ENCODE data around the gene KASH5. TPM values are rescaled to one million over a fixed set of nuclear protein-coding genes. Genes with fewer than 3 reads are reported as not detected.

Gene KASH5
- polyA plus RNA-seq, 1 experiment = not detected

GRCh38 chr19:49382639-49383038 lies 5.4 kb upstream of the KASH5 start:
- Histone ChIP-seq H3K4me3 (ENCODE audit: low read depth, low read length) (no peak overlapping the region), H3K27me3 (ENCODE audit: control insufficient read depth, insufficient read depth, low read length) (no peaks in the 10 kb centered on the region), H3K36me3 (ENCODE audit: control insufficient read depth, insufficient read depth, low read length) (no peaks in the 10 kb centered on the region)
- TF ChIP-seq CTCF (IDR thresholded peaks at IDR 0.05; ENCODE audit: insufficient read depth, low read depth, low read length) = no peak
- ChIA-PET CTCF (interaction anchor here (0.9 to 1.8 kb wide), 3 partner anchors 9 to 59 kb away, joined by 3 to 8 read pairs (median 3); no protein-coding TSS in a partner anchor), POLR2A (no interaction called here)
- DNase-seq (ENCODE audit: low read depth) = no peak

- TF ChIP-seq CTCF (IDR thresholded peaks at IDR 0.05; ENCODE audit: insufficient read depth, low read depth, low read length) = no peak
- no peak overlapping the region for H3K4me3 ChIP-seq (ENCODE audit: low read depth, low read length)
- POLR2A ChIA-PET = interaction anchor here (0.7 kb wide), 1 partner anchor 75 kb away, joined by 6 read pairs; no protein-coding TSS in a partner anchor
- CTCF ChIA-PET = interaction anchor here (1.8 kb wide), 1 partner anchor 9 kb away, joined by 8 read pairs; no protein-coding TSS in a partner anchor
- DNase-seq (ENCODE audit: low read depth) = no peak
- no peaks in the 10 kb centered on the region for H3K27me3 ChIP-seq (ENCODE audit: control insufficient read depth, insufficient read depth, low read length)
- no peaks in the 10 kb centered on the region for H3K36me3 ChIP-seq (ENCODE audit: control insufficient read depth, insufficient read depth, low read length)
Observed at GRCh38 chr19:49383599-49383998, 4.5 kb upstream of the KASH5 start.

DNA sequence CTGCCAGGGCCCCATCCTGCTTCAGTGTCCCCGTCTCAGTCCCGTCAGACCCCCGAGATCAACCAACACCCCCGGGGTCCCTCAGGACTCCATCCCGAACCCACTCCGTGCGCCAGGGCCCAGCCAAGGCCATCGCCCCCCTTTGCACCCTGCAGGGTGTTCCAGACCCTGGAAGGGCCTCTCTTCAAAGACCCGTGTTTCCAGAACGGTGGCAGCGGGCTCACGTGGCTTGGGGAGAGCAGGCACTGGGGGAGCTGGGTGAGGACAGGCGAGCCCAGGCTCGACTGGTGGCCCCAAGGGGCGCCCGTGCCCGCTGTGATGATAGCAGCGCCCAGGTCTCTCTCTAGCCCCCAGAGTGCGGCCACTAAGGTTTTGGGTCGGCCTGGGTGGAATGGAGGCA lies 1.4 kb downstream of the KASH5 start:
- no peak for DNase-seq (ENCODE audit: low read depth)
- Histone ChIP-seq H3K27me3 (ENCODE audit: control insufficient read depth, insufficient read depth, low read length) (peaks cover 4% of the 10 kb centered on the region), H3K4me3 (ENCODE audit: low read depth, low read length) (no peak overlapping the region), H3K36me3 (ENCODE audit: control insufficient read depth, insufficient read depth, low read length) (no peaks in the 10 kb centered on the region)
- CTCF ChIA-PET = interaction anchor here (0.6 to 3.7 kb wide), 7 partner anchors 9 to 127 kb away, joined by 3 to 18 read pairs (median 4); no protein-coding TSS in a partner anchor
- POLR2A ChIA-PET = no interaction called here
- no peak for TF ChIP-seq CTCF (IDR thresholded peaks at IDR 0.05; ENCODE audit: insufficient read depth, low read depth, low read length)

DNA sequence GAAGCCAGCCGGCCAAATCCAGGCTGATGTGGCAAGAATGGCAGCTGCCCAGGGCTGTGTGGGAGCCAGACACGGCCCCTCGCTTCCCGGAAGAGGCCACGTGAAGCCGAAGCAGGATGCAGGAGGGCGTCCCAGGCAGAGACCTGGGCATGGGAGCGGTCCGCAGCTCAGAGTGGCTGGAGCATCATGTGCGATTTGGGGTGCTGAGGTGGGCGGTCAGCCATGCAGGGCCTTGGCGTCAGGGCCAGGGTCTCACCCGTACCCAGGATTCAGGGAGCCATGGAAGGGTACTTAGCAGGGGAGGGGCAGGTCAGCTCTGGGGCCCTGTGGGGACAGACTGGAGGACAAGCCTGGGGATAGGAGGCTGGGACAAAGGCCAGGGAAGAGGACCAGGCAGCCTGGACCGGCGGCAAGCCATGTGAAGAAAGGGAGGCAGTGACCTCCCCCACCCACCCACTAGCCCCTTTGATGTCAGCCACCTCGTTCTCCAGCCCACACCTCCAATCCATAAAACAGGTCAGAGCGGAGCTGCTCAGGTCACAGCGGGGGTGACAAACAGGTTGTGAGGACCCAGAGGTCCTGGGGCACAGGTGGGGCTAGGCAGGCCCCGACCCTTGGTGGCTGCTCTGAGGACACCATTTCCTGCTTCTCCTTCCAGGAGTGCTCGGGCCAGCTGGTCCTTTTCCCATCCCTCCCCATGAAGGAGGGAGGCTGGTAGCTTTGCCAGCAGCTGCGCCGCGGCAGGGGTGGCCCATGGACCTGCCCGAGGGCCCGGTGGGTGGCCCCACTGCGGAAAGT lies 2.3 kb downstream of the KASH5 start:
- POLR2A ChIA-PET = no interaction called here
- Histone ChIP-seq H3K27me3 (ENCODE audit: control insufficient read depth, insufficient read depth, low read length) (peaks cover 6% of the 10 kb centered on the region), H3K36me3 (ENCODE audit: control insufficient read depth, insufficient read depth, low read length) (no peaks in the 10 kb centered on the region), H3K4me3 (ENCODE audit: low read depth, low read length) (no peak overlapping the region)
- CTCF ChIA-PET = interaction anchor here (0.6 to 3.7 kb wide), 15 partner anchors 8 to 128 kb away, joined by 3 to 18 read pairs (median 4); partner anchors contain the start of gene SLC17A7
- TF ChIP-seq CTCF (IDR thresholded peaks at IDR 0.05; ENCODE audit: insufficient read depth, low read depth, low read length) = no peak
- no peak for DNase-seq (ENCODE audit: low read depth)

DNA sequence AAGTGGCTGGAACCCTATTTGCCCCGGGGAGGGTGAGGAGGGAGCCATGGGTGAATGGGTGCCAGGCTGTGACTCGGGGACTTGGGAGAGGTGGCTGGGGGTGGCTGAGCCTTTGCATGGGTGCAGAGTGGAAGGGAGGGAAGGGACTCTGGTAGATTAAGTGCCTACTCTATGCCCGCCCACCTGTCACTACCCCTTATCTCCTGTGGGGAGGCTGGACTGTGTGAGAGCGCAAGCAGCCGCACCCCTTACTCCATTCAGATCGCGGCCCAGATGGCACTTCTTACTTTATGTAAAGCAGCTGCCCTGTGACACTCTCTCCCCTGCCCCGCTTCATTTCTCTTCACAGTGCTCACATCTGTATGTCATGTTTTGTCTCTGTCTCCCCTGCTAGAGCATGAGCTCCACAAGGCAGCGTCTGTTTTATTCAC lies 2.9 kb downstream of the KASH5 start:
- no peak for TF ChIP-seq CTCF (IDR thresholded peaks at IDR 0.05; ENCODE audit: insufficient read depth, low read depth, low read length)
- POLR2A ChIA-PET = no interaction called here
- Histone ChIP-seq H3K36me3 (ENCODE audit: control insufficient read depth, insufficient read depth, low read length) (no peaks in the 10 kb centered on the region), H3K27me3 (ENCODE audit: control insufficient read depth, insufficient read depth, low read length) (peaks cover 6% of the 10 kb centered on the region), H3K4me3 (ENCODE audit: low read depth, low read length) (no peak overlapping the region)
- CTCF ChIA-PET = interaction anchor here (0.7 to 3.7 kb wide), 17 partner anchors 8 to 63 kb away, joined by 3 to 18 read pairs (median 5); partner anchors contain the start of genes GFY, SLC17A7 and TEAD2
- no peak for DNase-seq (ENCODE audit: low read depth)

Data from BJ (cell line).